Measurements from ENCODE around the gene IER3. TPM values are rescaled to one million over a fixed set of nuclear protein-coding genes. Genes with fewer than 3 reads are reported as not detected.

Gene IER3
- total and polyA plus RNA-seq, 9 of the 15 experiments (the other 6 are each of a cell fraction or from before 2014, with no cell fraction given), result 1.5 to 30.0 (median 11.5) TPM

DNA sequence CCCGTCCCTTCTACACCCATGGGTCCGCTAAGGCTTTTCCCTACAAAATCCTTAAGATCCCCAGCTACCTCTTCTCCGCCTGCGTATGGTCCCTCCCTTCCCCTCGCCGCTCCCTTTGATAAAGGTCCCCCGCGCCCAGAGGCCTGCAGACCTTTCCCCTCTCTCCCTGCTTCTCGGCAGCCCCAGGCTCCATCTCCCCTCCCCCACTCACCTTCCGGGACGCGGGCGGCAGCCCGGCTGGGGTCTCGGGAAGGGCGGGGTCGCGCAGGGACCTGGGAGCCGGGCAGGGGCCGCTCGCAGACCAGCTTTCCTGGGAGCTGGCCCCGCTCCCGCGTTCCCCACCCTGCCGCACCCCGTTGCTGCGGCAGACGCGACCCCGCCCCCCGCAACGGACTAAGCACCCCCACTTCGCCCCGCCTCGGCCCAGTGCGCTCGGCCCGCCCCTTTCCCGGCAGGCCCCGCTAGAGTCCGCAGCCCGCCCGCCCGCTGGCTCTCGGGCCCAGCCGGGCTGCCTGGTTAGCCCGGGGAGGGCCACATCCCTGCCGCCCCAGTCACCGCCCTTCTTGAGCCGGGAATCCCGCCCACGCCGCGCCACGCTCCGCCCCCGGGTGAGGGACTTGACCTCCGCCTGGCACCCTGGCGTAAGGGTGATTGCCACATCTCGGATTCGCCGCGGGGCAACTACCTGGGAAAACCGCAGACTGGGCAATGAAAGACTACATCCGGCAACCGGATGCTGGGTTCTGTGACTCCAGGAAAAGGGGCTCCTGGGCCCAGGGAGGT is 1.8 kb downstream of the IER3 start, which contains the start of gene FLOT1 (continued):
- TF ChIP-seq MYC (IDR thresholded peaks at IDR 0.05; ENCODE audit: low read depth, low read length), result peak; percentile 60
- no peak for TF ChIP-seq MYC (CRISPR knock-in tag; IDR thresholded peaks at IDR 0.05; ENCODE audit: borderline replicate concordance, low read depth)
- peak; percentile 17; the same call in 1 of the 2 replicates for TF ChIP-seq ZNF586 (CRISPR knock-in tag; conservative IDR thresholded peaks at IDR 0.05)
- peak; percentile 36 to 86; a peak in 2 of 4 replicates for TF ChIP-seq SIN3A (IDR thresholded peaks at IDR 0.05; ENCODE audit: borderline replicate concordance in 2 of 2, control insufficient read depth in 1 of 2, low read depth in 2 of 2, low read length in 2 of 2)
- peak; percentile 44; the same call in 1 of the 2 replicates for TF ChIP-seq ZBED1 (IDR thresholded peaks at IDR 0.05)
- peak; percentile 39; the same call in 1 of the 2 replicates for TF ChIP-seq CHCHD3 (CRISPR knock-in tag; IDR thresholded peaks at IDR 0.05)
- peak; percentile 43 for TF ChIP-seq HNRNPLL (IDR thresholded peaks at IDR 0.05; ENCODE audit: low read depth, low read length, poor library complexity, severe bottlenecking)
- 0 out of 2 replicates have a peak, but pooled peaks have one; percentile 3 for TF ChIP-seq ZNF384 (IDR thresholded peaks at IDR 0.05; ENCODE audit: low read depth, low read length)
- peak in 1 of 2 experiments; percentile 57 for TF ChIP-seq E2F6 (IDR thresholded peaks at IDR 0.05; ENCODE audit: borderline replicate concordance in 1 of 2, extremely low read depth in 1 of 2, insufficient read depth in 1 of 2, insufficient read length in 1 of 2, low read depth in 1 of 2, low read length in 1 of 2, poor library complexity in 1 of 2, severe bottlenecking in 1 of 2)
- TF ChIP-seq, protein P1, sequence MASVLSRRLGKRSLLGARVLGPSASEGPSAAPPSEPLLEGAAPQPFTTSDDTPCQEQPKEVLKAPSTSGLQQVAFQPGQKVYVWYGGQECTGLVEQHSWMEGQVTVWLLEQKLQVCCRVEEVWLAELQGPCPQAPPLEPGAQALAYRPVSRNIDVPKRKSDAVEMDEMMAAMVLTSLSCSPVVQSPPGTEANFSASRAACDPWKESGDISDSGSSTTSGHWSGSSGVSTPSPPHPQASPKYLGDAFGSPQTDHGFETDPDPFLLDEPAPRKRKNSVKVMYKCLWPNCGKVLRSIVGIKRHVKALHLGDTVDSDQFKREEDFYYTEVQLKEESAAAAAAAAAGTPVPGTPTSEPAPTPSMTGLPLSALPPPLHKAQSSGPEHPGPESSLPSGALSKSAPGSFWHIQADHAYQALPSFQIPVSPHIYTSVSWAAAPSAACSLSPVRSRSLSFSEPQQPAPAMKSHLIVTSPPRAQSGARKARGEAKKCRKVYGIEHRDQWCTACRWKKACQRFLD (CRISPR knock-in tag; IDR thresholded peaks at IDR 0.05), result peak; percentile 86; the same call in 1 of the 2 replicates
- TF ChIP-seq SMARCC2 (IDR thresholded peaks at IDR 0.05; ENCODE audit: low read depth), result peak; percentile 31; the same call in 1 of the 2 replicates
- peak; percentile 26; the same call in 1 of the 2 replicates for TF ChIP-seq ZKSCAN1 (IDR thresholded peaks at IDR 0.05; ENCODE audit: low read depth, low read length)
- peak; percentile 47 for TF ChIP-seq MEIS2 (IDR thresholded peaks at IDR 0.05; ENCODE audit: partially characterized antibody)
- peak in 1 of 2 experiments; percentile 30; a peak in 2 of 4 replicates for TF ChIP-seq TRIM24 (IDR thresholded peaks at IDR 0.05)
- TF ChIP-seq ELF1 (tag; IDR thresholded peaks at IDR 0.05), result peak; percentile 62
- TF ChIP-seq CCNT2 (IDR thresholded peaks at IDR 0.05; ENCODE audit: borderline replicate concordance, extremely low read depth, insufficient read length, low read depth, low read length), result peak; percentile 97
- TF ChIP-seq CHD2 (IDR thresholded peaks at IDR 0.05; ENCODE audit: low read depth, low read length), result peak; percentile 42; the same call in 1 of the 2 replicates
- TF ChIP-seq, protein P2, sequence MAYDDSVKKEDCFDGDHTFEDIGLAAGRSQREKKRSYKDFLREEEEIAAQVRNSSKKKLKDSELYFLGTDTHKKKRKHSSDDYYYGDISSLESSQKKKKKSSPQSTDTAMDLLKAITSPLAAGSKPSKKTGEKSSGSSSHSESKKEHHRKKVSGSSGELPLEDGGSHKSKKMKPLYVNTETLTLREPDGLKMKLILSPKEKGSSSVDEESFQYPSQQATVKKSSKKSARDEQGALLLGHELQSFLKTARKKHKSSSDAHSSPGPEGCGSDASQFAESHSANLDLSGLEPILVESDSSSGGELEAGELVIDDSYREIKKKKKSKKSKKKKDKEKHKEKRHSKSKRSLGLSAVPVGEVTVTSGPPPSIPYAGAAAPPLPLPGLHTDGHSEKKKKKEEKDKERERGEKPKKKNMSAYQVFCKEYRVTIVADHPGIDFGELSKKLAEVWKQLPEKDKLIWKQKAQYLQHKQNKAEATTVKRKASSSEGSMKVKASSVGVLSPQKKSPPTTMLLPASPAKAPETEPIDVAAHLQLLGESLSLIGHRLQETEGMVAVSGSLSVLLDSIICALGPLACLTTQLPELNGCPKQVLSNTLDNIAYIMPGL (CRISPR knock-in tag; IDR thresholded peaks at IDR 0.05), result peak; percentile 19; the same call in 1 of the 2 replicates
- peak; percentile 83 for TF ChIP-seq CXXC5 (CRISPR knock-in tag; IDR thresholded peaks at IDR 0.05)
- peak; percentile 20; the same call in 1 of the 2 replicates for TF ChIP-seq ZNF316 (IDR thresholded peaks at IDR 0.05)
- peak; percentile 41; the same call in 1 of the 2 replicates for TF ChIP-seq PHF21A (IDR thresholded peaks at IDR 0.05; ENCODE audit: borderline replicate concordance, low read depth)
- TF ChIP-seq ZNF589 (CRISPR knock-in tag; IDR thresholded peaks at IDR 0.05; ENCODE audit: low read depth), result peak; percentile 54; the same call in 1 of the 2 replicates
